B cell (primary cell): ENCODE data around the gene DNAH3. TPM values are rescaled to one million over a fixed set of nuclear protein-coding genes. Genes with fewer than 3 reads are reported as not detected.

Experiments
- ATAC-seq: fragments of 200-7000 bp; cut with Tn5 transposase; one replicate; pipeline ENCODE4 v1.10.0; 2021; ENCODE audit warnings: low read depth, mild to moderate bottlenecking, moderate number of reproducible peaks, moderate library complexity
- CTCF ChIA-PET: fragments of 350-600 bp; sonication (Branson Sonifier 250); formaldehyde crosslinking; loops from one replicate; lab custom pipeline; 2021; ENCODE audit warnings: antibody characterized with exemption, inconsistent platforms; lab: Charles Lee
- POLR2A ChIA-PET: fragments of 350-600 bp; sonication (Branson Sonifier 250); formaldehyde crosslinking; loops from one replicate; lab custom pipeline; 2021; ENCODE audit warnings: antibody characterized with exemption; lab: Charles Lee
- DNase-seq: peaks from one replicate; pipeline ENCODE4 v3.0.0; 2013
- H2AFZ ChIP-seq: 2 replicates; pipeline ENCODE4 v1.6.1; 2012; ENCODE audit warnings: mild to moderate bottlenecking, low read depth, low read length; ENCODE audit not compliant: insufficient read depth, poor library complexity, severe bottlenecking
- H3K27ac ChIP-seq, 2 donors: 1 replicate in 1 of 2; 2 replicates in 1 of 2; pipeline ENCODE4 v1.5.1; 2012 to 2013; ENCODE audit warnings: low read length in 2 of 2, mild to moderate bottlenecking in 2 of 2, moderate library complexity in 1 of 2
- H3K27me3 ChIP-seq, 4 experiments: fragments of 200-600 bp in 1 of 4; sonication (generic) in 1 of 4; replicated peaks in 1 of 4; 1 replicate in 2 of 4; 2 replicates in 2 of 4; pipeline versions ENCODE4 v1.6.1 to v1.7.0; 2013 to 2016; ENCODE audit warnings: low read length in 3 of 4, mild to moderate bottlenecking in 2 of 4, mixed read lengths in 1 of 4, moderate library complexity in 1 of 4; ENCODE audit not compliant: insufficient read depth in 4 of 4, control insufficient read depth in 3 of 4; ENCODE audit errors: control extremely low read depth in 1 of 4
- H3K36me3 ChIP-seq, 2 experiments: replicated peaks in 1 of 2; 1 replicate in 1 of 2; 2 replicates in 1 of 2; pipeline versions ENCODE4 v1.6.1 to v1.7.1; 2013; ENCODE audit warnings: low read length in 1 of 2; ENCODE audit not compliant: insufficient read depth in 2 of 2, control insufficient read depth in 1 of 2; ENCODE audit errors: control extremely low read depth in 1 of 2, extremely low read depth in 1 of 2
- H3K4me1 ChIP-seq, 2 donors: fragments of 200-600 bp in 1 of 2; sonication (generic) in 1 of 2; 1 replicate in 1 of 2; 2 replicates in 1 of 2; pipeline versions ENCODE4 v1.5.1 to v1.6.1; 2013 to 2017; ENCODE audit warnings: low read length in 2 of 2; ENCODE audit not compliant: control insufficient read depth in 2 of 2, insufficient read depth in 2 of 2
- H3K4me2 ChIP-seq: replicated peaks from 2 replicates; pipeline ENCODE3; 2012; ENCODE audit warnings: mild to moderate bottlenecking, low read depth, low read length; ENCODE audit not compliant: poor library complexity, severe bottlenecking
- H3K4me3 ChIP-seq, 5 experiments: fragments of 200-600 bp in 1 of 5; sonication (generic) in 1 of 5; 1 replicate in 3 of 5; 2 replicates in 2 of 5; pipeline versions ENCODE4 v1.5.1 to v1.7.0; 2011 to 2016; ENCODE audit warnings: low read length in 4 of 5, mild to moderate bottlenecking in 4 of 5, low read depth in 2 of 5, control low read depth in 1 of 5, moderate library complexity in 1 of 5; ENCODE audit not compliant: insufficient read depth in 1 of 5; ENCODE audit errors: control extremely low read depth in 1 of 5, extremely low read depth in 1 of 5
- H3K79me2 ChIP-seq: fragments of 200-600 bp; sonication (generic); one replicate; pipeline ENCODE4 v1.6.0; 2016; ENCODE audit warnings: low read length; ENCODE audit not compliant: control insufficient read depth, insufficient read depth
- H3K9ac ChIP-seq: fragments of 200-600 bp; sonication (generic); 2 replicates; pipeline ENCODE4 v1.6.1; 2017; ENCODE audit warnings: mild to moderate bottlenecking, low read length, moderate library complexity
- H3K9me3 ChIP-seq, 3 donors: one replicate each; pipeline versions ENCODE4 v1.6.1 to v1.7.1; 2013; ENCODE audit warnings: low read length in 2 of 3; ENCODE audit not compliant: control insufficient read depth in 2 of 3, insufficient read depth in 1 of 3; ENCODE audit errors: control extremely low read depth in 1 of 3
- H4K20me1 ChIP-seq: 2 replicates; pipeline ENCODE4 v1.6.0; 2012; ENCODE audit warnings: mild to moderate bottlenecking, low read length; ENCODE audit not compliant: insufficient read depth, control insufficient read depth, poor library complexity, severe bottlenecking
- H3K27ac Mint-ChIP-seq: one replicate; pipeline ENCODE4 v1.8.0; 2021; ENCODE audit warnings: mixed read lengths
- H3K27me3 Mint-ChIP-seq: one replicate; pipeline ENCODE4 v1.8.0; 2021; ENCODE audit warnings: mixed read lengths
- H3K4me1 Mint-ChIP-seq: one replicate; pipeline ENCODE4 v1.8.0; 2021; ENCODE audit warnings: mixed read lengths
- H3K4me3 Mint-ChIP-seq: one replicate; pipeline ENCODE4 v1.8.0; 2021; ENCODE audit warnings: mixed read lengths
- H3K9me3 Mint-ChIP-seq: one replicate; pipeline ENCODE4 v1.8.0; 2022; ENCODE audit warnings: mixed read lengths; ENCODE audit not compliant: insufficient read depth
- CTCF ChIP-seq: fragments of 200-600 bp; IDR thresholded peaks from one replicate; pipeline ENCODE4 v1.8.0; 2022; ENCODE audit warnings: antibody characterized with exemption, mild to moderate bottlenecking
- EZH2 ChIP-seq: IDR thresholded peaks from 2 replicates; pipeline ENCODE4 v1.6.1; 2012; ENCODE audit warnings: borderline replicate concordance, low read depth, mild to moderate bottlenecking, moderate library complexity, low read length; ENCODE audit not compliant: insufficient read depth, poor library complexity, severe bottlenecking
- WGBS: methylation state at CpG from one replicate; pipeline ENCODE4 v1.1.5; 2013; ENCODE audit warnings: missing lambda C conversion rate; ENCODE audit not compliant: insufficient coverage; 5-methylcytosine and 5-hydroxymethylcytosine counted together
- intact Hi-C: fragments of 100-400 bp; cut with micrococcal nuclease; formaldehyde crosslinking; loops from one replicate; pipeline ENCODE4 v1.10.0; 2022
- polyA plus RNA-seq: library from polyadenylated mRNA; depleted of rRNA; stranded (reverse); fragments of >200 nt; gene quantifications from 2 replicates; pipeline ENCODE4 v1.2.3, GENCODE V29; 2012
- total RNA-seq, 2 donors: library from RNA; stranded (reverse); fragments of 120-200 nt in 1 of 2; gene quantifications; 1 replicate in 1 of 2; 2 replicates in 1 of 2; pipeline versions ENCODE4 v1.2.3 to v1.2.4, GENCODE V29; 2013 to 2022

Gene DNAH3
- total and polyA plus RNA-seq, 2 donors (not counting 1 experiment from before 2014, with no cell fraction given): not detected

DNA sequence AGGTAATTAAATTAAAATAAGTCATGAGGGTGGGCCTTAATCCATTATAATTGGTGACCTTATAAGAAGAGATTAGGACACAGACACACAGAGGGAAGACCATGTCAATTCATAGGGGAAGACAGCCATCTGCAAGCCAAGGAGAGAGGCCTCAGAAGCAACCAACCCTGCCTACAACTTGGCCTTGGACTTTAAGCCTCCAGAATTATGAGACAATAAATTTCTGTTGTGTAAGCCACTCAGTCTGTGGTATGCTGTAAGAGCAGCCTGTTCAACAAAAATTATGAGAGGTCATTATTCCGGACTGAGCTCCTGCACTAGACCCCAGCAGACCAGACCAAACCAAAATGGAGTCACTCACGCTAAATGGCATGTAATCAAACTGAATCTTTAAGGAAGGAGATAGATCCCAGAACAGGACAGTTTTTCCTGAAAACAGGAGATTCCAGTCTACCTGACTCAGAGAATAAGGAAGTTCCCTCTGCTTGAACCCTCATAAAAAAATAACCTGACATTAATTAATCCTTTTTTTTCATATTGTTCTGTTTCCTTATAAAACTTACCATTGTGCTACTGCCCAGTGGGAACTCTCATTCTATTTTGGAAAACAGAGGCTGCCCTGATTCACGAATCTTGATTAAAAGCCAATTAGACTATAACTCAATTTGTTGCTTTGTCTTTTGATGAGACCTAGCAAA, 74.3 kb downstream of the DNAH3 start:
- H3K4me2 ChIP-seq: no peak overlapping the region
- no peak overlapping the region for H3K4me3 Mint-ChIP-seq
- H3K4me3 ChIP-seq: no peak overlapping the region
- no peaks in the 10 kb centered on the region for H3K79me2 ChIP-seq
- H3K27me3 Mint-ChIP-seq: peaks cover 3% of the 10 kb centered on the region
- H4K20me1 ChIP-seq: no peaks in the 10 kb centered on the region
- H3K27me3 ChIP-seq: no peaks in the 10 kb centered on the region
- intact Hi-C loops: no loop called here
- DNase-seq (no peak), ATAC-seq (no peak)
- ChIA-PET POLR2A (no interaction called here), CTCF (no interaction called here)
- no peaks in the 10 kb centered on the region for H3K4me1 ChIP-seq
- H3K27ac ChIP-seq: no peak overlapping the region
- no peaks in the 10 kb centered on the region for H3K9me3 Mint-ChIP-seq
- no CpG with 5 or more reads among the region's 3 CpGs for WGBS
- no peaks in the 10 kb centered on the region for H3K4me1 Mint-ChIP-seq
- no peak overlapping the region for H3K9ac ChIP-seq
- H3K36me3 ChIP-seq: no peaks in the 10 kb centered on the region
- H3K9me3 ChIP-seq: no peaks in the 10 kb centered on the region
- no peak for TF ChIP-seq EZH2
- TF ChIP-seq CTCF: no peak
- H2AFZ ChIP-seq: no peak overlapping the region
- no peak overlapping the region for H3K27ac Mint-ChIP-seq

DNA sequence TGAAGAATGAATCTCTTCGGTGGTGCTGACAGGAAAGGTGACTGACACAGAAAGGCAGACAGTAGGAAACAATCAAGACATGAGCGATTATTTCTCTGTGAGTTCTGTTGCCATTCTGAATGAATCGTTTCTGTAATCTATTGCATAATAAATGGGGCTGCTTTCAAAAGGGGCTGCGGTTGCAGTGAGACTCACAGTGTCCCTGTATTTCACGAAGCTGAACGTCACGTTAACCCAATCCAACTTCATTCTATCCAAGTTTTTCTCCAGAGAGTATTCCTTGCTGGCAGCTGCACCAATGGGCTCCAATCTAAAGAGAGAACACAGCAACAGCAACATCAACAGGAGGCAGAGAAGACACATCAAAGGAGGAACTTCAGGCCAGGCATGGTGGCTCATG, 75.4 kb downstream of the DNAH3 start:
- Histone ChIP-seq H3K79me2 (no peaks in the 10 kb centered on the region), H3K27ac (no peak overlapping the region), H3K9ac (no peak overlapping the region), H2AFZ (no peak overlapping the region), H3K4me3 (no peak overlapping the region), H3K9me3 (no peaks in the 10 kb centered on the region), H4K20me1 (no peaks in the 10 kb centered on the region), H3K27me3 (no peaks in the 10 kb centered on the region), H3K4me2 (no peak overlapping the region), H3K36me3 (no peaks in the 10 kb centered on the region), H3K4me1 (no peaks in the 10 kb centered on the region)
- no peaks in the 10 kb centered on the region for H3K4me1 Mint-ChIP-seq
- no peak overlapping the region for H3K4me3 Mint-ChIP-seq
- ChIA-PET CTCF (no interaction called here), POLR2A (no interaction called here)
- no peak for TF ChIP-seq CTCF
- no peak for TF ChIP-seq EZH2
- ATAC-seq (no peak), DNase-seq (no peak)
- no peaks in the 10 kb centered on the region for H3K9me3 Mint-ChIP-seq
- peaks cover 3% of the 10 kb centered on the region for H3K27me3 Mint-ChIP-seq
- H3K27ac Mint-ChIP-seq: no peak overlapping the region
- intact Hi-C loops: no loop called here
- 89% methylated on average over 7 of the region's 7 CpGs for WGBS
